ENCODE results near the gene PSEN1.

The PSEN1 gene

DNA sequence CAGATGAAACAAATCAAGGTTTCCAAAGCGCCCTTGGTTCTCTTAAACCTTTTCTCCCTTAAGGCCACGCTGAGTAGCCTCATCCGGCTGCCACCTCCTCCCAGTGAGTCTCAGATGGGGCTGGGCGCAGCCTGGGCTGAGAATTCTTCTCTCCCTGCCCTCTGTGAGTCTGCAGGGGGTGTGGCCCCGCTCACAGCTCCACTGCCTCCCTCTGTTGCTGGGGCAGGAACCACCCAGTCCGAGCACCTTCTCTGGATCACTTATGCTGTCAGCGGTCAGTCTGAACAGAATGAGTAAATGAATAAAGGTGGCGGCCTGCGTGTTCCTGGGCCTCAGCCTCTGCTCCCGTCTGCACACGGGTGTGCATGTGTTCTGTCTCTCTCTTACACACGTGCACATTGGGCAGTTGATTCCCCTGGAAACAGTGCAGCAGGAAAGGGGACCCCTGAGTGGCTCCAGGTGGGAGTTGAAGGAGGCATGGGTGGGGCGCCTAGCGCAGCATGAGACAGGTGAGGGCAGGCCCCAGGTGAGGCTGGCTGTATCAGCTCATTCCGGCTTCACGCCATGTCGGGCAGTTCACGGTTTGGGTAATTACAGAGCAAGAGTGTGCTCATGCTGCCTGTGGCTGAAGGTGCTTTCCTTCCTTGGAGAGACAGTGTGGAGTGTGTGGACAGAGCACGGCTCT, 105.3 kb downstream of the PSEN1 start:
- no peak for DNase-seq

DNA sequence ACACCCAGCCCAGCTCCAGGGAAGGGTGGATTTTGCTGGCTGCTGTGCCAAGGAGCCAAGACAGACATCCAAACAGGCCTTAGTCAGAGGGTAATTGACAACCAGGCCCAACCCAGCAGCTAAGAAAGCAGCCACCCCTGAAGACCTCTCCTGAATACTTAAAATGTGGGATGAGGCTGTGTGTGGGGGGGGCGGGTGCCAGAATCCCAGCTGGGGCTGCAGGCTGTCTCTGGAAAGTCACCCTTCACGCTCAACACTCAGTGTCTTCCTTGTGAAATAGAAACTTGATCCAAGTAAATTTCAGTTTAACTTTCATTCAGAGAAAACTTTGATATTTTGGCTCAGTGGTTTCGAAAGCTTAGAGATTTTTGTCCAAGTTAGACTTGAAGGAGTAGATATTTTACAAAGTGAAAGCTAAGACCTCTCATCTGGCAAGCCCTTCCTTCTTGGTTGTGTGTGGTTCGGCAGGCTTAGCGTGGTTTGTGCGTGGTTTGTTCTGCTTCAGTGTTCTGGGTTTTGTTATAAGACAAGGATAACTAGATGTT, 106.1 kb downstream of the PSEN1 start:
- DNase-seq = no peak

DNA sequence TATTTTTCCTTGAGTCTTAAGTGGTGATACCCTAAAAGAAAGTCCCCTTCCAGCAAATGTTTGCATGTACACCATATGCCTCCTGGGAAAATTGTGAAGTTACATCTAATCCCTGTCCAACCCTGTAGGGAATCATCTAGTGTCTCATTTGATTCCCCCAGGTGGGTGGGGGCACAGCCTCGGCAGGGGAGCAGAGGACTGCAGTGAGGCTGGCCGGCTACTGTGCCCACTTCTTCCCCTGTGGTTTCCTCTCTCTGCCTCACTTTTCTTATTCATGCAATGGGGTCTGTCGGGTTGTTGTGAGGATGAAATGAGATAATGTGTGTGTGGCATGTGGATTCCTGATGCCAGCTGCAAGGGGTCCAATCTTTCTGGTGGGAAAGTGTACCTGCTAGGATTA, 107.0 kb downstream of the PSEN1 start:
- no peak for DNase-seq

DNA sequence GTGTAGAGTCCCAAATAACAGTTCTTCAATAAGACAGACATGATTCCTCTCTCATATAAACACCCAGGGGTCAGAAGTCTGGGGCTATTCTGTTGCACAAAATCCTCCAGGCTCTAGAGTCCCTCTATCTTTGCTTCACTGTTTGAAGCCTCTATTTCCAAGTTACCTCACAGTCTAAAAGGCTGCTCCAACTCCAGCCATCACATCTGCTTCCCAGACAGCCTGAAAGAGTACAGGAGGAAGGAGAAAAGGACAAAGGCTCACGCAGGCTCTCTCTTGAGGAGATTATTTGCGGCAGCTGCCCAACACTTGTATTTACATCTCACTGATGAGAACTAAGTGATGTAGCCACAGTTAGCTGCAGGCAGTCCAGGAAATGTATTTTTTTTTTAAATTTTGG, 107.4 kb downstream of the PSEN1 start:
- no peak for DNase-seq

DNA sequence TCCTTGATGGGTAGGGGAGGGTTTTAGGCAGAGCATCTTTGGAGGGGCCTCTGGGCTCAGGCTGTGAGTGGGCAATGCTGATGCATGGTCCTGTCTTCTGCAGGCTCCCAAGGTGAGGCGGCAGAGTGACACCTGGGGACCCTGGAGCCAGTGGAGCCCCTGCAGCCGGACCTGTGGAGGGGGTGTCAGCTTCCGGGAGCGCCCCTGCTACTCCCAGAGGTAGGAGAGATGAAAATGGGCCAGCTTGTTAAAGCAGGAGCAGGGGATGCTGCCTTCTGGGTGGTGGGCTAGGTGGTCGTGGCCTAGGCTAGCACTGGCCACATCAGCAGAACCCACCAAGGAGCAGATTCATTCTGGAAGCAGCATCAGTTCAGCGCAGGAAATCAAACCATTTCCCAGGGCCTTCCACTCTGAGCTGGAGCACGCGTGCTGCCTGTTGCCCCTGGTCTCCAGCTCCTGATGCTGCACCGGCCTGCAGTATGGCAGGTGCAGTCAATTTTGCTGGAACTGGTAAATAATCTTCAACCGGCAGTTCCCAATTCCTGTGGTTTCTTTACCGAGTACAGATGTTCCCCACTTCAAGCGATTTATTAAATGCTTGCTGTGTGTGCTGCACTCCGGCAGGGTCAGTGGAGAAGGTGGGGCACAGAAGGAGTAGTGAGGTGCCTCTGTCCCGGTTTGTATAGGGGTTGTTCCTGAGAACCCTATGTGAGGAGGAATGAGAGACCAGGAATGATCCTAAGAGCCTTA, 108.4 kb downstream of the PSEN1 start:
- no peak for DNase-seq

DNA sequence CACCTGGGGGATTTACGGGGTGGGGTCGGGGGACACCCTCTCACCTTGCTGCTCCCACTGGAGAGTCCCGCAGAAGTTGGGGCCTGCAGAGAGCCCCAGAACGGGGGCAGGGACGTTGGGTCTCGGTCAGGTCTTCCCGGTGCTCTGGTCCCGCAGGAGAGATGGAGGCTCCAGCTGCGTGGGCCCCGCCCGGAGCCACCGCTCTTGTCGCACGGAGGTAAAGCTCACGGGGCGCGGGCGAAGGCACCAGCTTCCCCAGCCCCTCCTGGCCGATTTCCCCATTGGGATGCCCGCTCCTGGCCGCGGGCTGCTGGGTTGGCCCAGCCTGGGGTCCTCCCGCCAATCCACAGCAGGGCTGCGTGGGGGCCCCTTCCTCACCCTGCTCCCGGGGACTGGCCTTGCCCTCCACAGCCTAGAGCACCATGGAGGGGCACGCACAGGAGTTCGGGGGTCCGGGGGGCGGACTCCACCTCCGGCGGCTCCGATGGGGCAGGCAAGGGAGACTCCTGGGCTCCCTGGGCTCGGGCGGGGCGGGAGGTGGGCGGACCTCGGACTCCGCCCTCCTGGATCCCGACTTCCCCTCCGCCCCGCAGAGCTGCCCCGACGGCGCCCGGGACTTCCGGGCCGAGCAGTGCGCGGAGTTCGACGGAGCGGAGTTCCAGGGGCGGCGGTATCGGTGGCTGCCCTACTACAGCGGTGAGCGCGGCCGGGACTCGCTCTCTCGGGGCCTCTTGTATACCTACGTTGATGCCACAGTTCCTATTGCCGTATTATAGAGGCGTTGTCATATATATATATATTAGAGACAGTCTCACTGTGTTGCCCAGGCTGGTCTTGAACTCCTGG, 109.4 kb downstream of the PSEN1 start:
- DNase-seq = peak; percentile 17

DNA sequence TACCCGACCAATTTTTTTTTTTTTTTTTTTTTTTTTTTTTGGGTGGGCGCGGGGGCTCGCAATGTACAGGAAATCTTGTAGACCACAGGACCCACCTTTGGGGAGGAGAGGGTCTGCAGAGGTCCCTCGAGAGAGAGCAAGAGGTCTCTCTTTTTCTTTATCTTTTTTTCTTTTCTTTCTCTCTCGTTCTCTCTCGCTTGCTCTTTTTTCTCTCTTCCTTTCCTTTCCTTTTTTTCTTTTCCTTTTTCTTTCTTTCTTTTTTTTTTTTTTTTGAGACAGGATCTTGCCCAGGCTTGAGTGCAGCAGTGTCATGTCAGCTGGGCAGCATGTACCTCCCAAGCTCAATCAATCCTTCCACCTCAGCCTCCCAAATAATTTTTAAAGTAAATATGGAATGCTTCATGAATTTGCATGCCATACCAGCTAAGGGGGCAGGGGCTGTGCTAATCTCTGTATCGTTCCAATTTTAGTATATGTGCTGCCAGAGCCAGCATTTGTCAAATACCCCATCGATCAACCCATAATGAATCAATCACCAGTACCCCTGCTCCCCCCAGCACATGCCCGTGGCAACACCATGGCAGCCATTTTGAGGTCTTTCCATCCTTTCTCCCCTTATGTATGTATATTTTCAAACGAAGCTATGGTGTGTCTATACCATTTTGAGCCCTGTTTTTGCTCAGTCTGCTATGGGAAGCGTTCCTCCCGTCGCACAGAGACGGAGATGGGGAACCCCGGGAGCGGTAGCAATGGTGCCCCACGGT, 110.3 kb downstream of the PSEN1 start:
- DNase-seq = no peak

DNA sequence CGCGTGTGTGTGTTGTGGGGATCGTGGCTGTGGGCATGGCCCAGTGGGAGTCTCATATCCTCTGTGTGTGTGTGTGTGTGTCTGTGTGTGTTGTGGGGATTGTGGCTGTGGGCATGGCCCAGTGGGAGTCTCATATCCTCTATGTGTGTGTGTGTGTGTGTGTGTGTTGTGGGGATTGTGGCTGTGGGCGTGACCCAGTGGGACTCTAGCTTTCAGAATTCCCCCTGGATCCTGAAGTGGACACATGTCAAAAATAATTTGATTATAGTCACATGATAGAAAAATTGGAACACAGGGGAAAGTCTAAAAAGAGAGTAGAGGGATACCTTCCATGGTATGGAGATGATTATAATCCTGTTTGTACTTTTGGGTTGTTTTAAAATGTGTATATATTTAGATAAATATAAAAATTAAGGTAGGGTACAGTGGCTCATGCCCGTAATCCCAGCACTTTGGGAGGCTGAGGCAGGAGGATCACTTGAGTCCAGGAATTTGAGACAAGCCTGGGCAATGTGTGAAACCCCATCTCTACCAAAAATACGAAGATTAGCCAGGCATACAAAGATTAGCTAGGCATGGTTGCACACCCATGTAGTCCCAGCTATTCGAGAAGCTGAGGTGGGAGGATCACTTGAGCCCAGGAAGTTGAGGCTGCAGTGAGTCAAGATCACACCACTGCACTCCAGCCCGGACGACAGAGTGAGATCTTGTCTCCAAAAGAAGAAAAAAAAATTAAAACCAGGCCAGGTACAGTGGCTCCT, 112.0 kb downstream of the PSEN1 start:
- no peak for DNase-seq

DNA sequence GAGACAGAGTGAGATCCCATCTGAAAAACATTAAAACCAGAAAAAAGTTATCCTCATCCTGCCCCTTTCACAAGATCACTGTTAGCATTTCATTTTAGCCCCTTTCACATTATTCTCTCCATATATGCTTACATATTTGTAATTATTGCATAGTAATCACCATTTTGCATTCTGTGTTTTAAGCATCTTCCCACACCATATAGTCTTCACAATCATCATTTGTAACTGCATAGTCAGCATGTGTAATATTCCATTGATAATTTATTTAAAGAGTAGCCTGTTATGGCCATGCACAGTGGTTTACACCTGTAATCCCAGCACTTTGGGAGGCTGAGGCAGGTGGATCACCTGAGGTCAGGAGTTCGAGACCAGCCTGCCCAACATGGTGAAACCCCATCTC, 112.8 kb downstream of the PSEN1 start:
- no peak for DNase-seq

DNA sequence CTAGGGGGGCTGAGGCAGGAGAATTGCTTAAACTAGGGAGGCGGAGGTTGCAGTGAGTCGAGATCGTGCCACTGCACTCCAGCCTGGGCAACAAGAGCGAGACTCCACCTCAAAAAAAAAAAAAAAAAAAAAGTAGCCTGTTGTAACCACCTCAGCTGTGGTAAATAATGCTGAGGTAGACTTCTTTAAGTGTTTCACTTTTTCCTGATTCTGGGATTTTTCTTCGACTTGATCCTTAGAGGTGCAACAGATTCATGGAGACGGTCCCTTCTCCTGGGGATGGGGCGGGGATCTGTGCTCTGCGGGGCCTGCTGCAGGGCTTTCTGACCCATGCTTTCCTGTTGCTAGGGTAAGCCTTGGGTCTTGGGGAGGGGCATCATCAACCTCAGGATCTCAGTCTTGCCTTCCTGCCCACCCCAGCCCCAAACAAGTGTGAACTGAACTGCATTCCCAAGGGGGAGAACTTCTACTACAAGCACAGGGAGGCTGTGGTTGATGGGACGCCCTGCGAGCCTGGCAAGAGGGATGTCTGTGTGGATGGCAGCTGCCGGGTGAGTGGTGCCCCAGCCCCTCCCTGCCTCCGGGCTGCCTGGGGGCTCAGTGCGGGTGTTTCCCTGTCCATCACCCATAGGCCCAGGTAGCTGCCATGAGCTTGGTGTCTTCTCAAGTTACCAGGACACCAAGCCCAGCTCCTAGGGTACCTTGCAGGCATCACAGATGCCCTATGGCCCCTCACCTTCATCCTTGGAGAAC, 113.4 kb downstream of the PSEN1 start:
- no peak for DNase-seq

DNA sequence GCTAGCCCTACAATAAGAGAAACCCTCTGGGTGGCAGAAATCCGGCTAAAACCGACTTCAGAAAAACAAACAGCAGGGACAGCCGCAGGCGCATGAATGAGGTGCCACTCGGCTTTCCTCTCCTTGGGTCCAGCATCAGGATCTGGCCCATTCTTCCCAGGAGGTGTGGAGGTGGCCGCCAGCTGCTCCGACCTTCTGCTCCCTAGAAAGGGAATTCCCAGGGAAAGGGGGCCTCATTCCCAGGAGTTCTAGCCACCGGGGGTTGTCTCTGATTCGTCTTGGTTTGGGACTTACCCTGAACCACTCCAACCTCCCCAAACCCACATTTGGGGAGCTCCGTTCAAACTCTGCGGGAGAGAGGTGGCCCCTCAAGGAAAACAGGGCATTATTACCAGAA, 114.0 kb downstream of the PSEN1 start:
- DNase-seq = no peak

DNA sequence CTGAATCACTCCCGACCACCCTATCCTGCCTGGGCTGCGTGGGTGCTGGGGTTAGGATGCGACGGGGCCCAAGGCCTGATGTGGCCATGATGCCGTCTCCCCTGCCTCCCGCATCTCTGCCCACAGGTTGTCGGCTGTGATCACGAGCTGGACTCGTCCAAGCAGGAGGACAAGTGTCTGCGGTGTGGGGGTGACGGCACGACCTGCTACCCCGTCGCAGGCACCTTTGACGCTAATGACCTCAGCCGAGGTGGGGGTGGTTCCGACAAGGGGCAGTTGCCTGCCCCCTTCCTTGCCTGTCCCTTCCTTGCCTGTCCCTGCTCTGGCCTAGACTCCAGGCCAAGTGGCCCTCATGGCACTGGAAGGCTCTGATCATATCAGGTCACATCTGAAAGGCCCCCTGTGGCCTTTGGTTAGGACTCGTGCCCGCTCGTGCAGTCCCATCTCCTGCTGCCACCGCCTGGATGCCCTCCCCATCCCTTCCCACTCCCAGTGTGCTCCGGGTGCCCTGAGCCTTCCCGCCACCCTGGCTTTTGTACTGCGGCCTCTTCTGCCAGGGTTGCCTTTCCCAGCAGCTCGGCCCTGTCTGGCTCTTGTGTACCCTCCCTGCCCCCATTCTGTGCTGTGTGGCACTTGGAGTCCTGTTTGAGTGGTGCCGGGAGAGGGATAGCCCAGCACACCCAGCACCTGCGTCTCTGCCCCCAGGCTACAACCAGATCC, 114.6 kb downstream of the PSEN1 start:
- DNase-seq = no peak

DNA sequence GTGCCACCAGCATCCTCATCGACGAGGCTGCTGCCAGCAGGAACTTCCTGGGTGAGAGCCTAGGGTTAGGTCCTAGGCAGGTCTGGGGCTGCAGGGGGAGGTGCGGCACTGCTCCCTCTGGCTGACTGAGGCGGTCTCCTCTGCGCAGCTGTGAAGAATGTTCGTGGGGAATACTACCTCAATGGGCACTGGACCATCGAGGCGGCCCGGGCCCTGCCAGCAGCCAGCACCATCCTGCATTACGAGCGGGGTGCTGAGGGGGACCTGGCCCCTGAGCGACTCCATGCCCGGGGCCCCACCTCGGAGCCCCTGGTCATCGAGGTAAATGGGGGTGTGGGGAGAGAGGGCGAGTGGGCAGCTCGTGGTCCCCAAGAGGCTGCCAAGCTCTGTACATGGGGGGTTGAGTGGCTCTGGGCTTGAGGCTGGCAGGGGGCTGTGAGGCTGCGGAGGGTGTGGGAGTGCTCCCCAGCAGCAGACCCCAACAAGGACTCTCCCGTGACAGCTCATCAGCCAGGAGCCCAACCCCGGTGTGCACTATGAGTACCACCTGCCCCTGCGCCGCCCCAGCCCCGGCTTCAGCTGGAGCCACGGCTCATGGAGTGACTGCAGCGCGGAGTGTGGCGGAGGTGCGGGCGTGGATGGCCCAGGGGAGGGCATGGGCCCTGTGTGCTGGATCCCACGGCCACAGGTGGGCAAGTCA, 115.4 kb downstream of the PSEN1 start:
- DNase-seq = no peak

DNA sequence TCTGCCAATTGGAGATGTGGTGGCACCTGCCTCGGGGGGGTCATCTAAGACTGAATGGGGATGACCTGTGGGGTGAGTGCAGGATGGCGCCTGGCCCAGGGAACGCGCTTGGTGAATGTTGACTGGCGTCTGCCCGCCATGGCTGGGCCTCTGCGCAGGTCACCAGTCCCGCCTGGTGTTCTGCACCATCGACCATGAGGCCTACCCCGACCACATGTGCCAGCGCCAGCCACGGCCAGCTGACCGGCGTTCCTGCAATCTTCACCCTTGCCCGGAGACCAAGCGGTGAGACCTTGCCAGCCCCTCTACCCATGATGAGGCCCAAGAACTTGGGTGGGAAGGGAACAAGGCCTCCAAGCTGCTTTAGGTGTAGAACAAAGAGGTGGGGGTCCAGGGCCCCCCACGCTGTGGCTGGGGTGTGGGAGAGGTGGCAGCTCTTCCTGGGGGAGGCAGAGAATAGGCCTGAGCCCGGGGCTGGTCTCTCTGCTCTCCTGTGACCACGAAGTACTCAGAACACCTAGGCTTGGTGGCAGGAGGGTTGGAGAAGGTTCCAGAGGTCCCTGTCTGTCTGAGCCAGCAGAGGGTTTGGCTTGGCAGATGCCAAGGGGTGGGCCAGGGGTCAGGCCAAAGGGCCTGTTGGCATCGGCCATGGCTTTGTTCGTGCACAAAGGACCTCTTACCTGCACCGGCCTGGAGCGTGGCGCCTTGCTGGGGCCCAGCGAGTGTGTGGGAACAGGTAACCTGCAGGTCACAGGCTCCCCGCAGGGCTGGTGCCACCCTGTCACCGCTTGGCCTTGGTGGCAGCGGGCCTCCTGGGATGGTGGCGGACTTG, 116.4 kb downstream of the PSEN1 start:
- DNase-seq = no peak

DNA sequence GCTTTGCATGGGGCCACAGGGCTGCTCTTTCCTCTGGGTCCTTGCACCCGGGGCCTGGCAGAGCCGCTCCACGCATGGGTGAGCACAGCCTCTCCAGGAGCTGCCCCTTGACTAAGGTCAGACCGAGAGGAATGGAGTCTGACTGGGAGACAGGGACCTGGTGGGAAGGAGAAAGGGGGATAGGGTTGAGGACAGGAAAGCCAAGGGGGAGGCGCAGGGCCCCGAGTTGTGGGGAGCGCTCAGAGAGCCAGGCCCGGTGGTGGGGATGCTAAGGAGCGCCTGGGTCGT, 117.0 kb downstream of the PSEN1 start:
- no peak for DNase-seq

DNA sequence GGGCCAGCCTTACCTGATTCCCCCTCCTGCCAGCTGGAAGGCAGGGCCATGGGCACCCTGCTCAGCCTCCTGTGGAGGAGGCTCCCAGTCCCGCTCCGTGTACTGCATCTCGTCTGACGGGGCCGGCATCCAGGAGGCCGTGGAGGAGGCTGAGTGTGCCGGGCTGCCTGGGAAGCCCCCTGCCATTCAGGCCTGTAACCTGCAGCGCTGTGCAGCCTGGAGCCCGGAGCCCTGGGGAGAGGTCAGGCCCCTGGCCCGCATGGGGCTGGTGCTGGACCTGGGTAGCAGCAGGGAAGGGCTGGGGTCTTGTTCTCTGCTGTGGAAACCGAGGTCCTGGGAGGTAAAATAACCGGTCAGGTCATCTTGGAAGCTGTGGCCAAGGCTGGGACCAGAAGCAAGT, 117.4 kb downstream of the PSEN1 start:
- no peak for DNase-seq

DNA sequence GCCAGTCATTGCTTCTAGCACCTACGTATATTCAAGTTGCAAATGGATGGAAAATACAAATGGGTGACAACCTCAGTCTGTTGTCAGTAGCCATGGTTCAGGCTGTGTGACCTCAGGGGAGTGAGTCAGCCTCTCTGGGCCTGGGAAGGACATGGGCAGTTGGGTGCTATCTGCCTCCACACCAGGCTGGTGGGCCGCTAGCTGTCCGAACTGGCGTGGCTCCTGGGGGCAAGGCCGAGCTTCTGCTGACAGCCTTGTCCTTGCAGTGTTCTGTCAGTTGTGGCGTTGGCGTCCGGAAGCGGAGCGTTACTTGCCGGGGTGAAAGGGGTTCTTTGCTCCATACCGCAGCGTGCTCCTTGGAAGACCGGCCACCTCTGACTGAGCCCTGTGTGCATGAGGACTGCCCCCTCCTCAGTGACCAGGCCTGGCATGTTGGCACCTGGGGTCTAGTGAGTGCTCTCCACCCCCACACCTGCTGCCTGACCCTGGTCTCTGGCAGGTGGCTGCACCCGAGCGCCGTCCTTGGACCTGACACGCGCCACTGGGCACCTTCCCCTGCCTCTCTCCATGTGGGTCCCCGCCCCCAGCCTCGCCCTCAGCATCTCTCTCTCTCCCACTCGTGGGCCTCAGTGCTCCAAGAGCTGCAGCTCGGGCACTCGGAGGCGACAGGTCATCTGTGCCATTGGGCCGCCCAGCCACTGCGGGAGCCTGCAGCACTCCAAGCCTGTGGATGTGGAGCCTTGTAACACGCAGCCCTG, 118.1 kb downstream of the PSEN1 start:
- DNase-seq = no peak

DNA sequence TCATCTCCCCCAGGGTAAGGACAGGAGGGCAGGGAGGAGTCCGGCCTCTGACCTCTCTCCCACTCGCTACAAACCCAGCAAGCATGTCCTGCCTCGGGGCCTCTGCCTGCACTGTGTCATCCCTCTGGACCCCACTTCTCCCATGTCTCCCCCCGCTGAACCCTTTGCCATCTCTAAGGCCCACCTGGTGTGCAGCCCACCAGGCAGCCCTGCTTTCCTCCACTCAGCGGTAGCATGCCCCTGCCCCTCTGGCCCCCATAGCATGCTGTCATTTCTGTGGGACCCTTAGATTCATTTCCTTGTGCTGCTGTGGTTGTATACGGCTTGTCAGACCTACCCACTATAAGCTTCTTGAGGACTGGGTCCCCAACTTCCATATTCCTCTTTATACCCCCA, 118.7 kb downstream of the PSEN1 start:
- no peak for DNase-seq
